OCI-LY1 (cell line): ENCODE measurements around the gene CYP17A1.

Experiments
- H2AFZ ChIP-seq: fragments of 200-600 bp; sonication (generic), shearing (Covaris generic); 2 replicates; pipeline ENCODE4 v1.6.0; 2014; ENCODE audit warnings: antibody characterized with exemption, mild to moderate bottlenecking, low read length
- H3F3A ChIP-seq: fragments of 200-600 bp; sonication (generic), shearing (Covaris generic); 2 replicates; pipeline ENCODE4 v1.6.0; 2014; ENCODE audit warnings: mild to moderate bottlenecking, antibody characterized with exemption, low read length, moderate library complexity; ENCODE audit not compliant: insufficient read depth
- H3K27ac ChIP-seq: fragments of 200-600 bp; sonication (generic); 2 replicates; pipeline ENCODE4 v1.5.1; 2014; ENCODE audit warnings: low read length, mixed run types, mild to moderate bottlenecking, low read depth; ENCODE audit not compliant: poor library complexity, severe bottlenecking
- H3K27me3 ChIP-seq: fragments of 200-600 bp; sonication (generic); 2 replicates; pipeline ENCODE4 v1.6.0; 2014; ENCODE audit warnings: antibody characterized with exemption, mild to moderate bottlenecking, low read length, moderate library complexity; ENCODE audit not compliant: insufficient read depth
- H3K36me3 ChIP-seq: fragments of 200-600 bp; sonication (generic); 2 replicates; pipeline ENCODE4 v1.6.1; 2014; ENCODE audit warnings: mild to moderate bottlenecking, antibody characterized with exemption, low read length, moderate library complexity, mixed read lengths; ENCODE audit not compliant: insufficient read depth
- H3K4me1 ChIP-seq: fragments of 200-600 bp; sonication (generic); 2 replicates; pipeline ENCODE4 v1.5.1; 2014; ENCODE audit warnings: mild to moderate bottlenecking, low read length, moderate library complexity; ENCODE audit not compliant: insufficient read depth, severe bottlenecking
- H3K4me2 ChIP-seq: fragments of 200-600 bp; sonication (generic), shearing (Covaris generic); 2 replicates; pipeline ENCODE4 v1.6.1; 2014; ENCODE audit warnings: low read length
- H3K4me3 ChIP-seq: fragments of 200-600 bp; sonication (generic); 2 replicates; pipeline ENCODE4 v1.5.1; 2014; ENCODE audit warnings: low read length, low read depth, mild to moderate bottlenecking, mixed read lengths; ENCODE audit not compliant: poor library complexity, severe bottlenecking
- H3K79me2 ChIP-seq: fragments of 200-600 bp; shearing (Covaris generic); 2 replicates; pipeline ENCODE4 v1.6.1; 2016; ENCODE audit warnings: mixed run types, low read length, mixed read lengths; ENCODE audit not compliant: insufficient read depth
- H3K9ac ChIP-seq: fragments of 200-600 bp; sonication (generic), shearing (Covaris generic); 2 replicates; pipeline ENCODE4 v1.6.1; 2014; ENCODE audit warnings: mild to moderate bottlenecking, low read length, mixed read lengths
- H3K9me2 ChIP-seq: fragments of 200-600 bp; sonication (generic), shearing (Covaris generic); 2 replicates; pipeline ENCODE4 v1.6.1; 2014; ENCODE audit warnings: low read depth, mild to moderate bottlenecking, low read length, mixed read lengths
- H3K9me3 ChIP-seq: fragments of 200-600 bp; shearing (Covaris generic); 2 replicates; pipeline ENCODE4 v1.6.1; 2014; ENCODE audit warnings: low read length, mixed read lengths
- H4K20me1 ChIP-seq: fragments of 200-600 bp; sonication (generic), shearing (Covaris generic); 2 replicates; pipeline ENCODE4 v1.6.0; 2016; ENCODE audit warnings: mild to moderate bottlenecking, low read length; ENCODE audit not compliant: insufficient read depth
- EZH2 ChIP-seq: fragments of 200-600 bp; sonication (generic), shearing (Covaris generic); IDR thresholded peaks from 2 replicates; pipeline ENCODE4 v1.8.0; 2017; ENCODE audit warnings: borderline replicate concordance, mixed run types, mild to moderate bottlenecking, antibody characterized with exemption, low read length, moderate library complexity, mixed read lengths
- TF ChIP-seq, protein P1 (sequence below): fragments of 200-600 bp; sonication (generic), shearing (Covaris generic); IDR thresholded peaks from 2 replicates; pipeline ENCODE4 v1.5.1; 2017; ENCODE audit warnings: mild to moderate bottlenecking, antibody characterized with exemption, low read length, moderate library complexity, mixed read lengths

Gene CYP17A1

DNA sequence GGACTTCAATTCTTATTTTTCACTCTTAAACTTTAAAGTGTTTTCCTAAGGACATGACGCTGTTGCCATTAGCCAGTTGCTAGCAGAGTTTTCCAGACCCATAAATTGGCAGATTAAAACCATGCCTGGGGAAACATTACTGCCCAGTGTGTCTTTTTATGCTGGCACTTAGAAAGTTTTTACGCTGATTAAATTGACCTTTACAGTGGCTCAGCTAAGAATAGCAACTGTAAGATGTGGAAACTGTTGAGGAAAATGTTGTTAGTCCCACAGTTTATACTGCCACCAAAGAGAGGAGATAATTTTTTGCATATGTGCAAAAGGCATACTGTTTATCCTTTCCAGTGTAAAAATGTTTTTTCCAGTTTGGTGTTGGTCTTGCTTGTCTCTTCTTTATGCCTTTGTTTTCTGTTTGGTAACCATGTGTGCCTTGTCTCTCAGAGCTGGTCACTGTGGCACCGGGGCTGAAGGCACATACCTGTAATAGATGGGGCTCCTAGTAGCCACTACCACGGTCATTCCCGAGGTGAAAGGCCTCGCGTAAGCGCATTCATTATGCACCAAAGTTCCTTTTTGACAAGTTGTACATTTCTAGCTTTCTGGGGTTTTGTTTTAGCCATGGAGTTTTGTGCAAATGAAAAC lies 45.3 kb downstream of the CYP17A1 start:
- H3K4me3 ChIP-seq = no peak overlapping the region
- no peaks in the 10 kb centered on the region for H3K79me2 ChIP-seq
- no peaks in the 10 kb centered on the region for H3K36me3 ChIP-seq
- no peaks in the 10 kb centered on the region for H3F3A ChIP-seq
- peaks cover 29% of the 10 kb centered on the region for H3K4me1 ChIP-seq
- no peaks in the 10 kb centered on the region for H4K20me1 ChIP-seq
- H2AFZ ChIP-seq = no peak overlapping the region
- H3K9ac ChIP-seq = no peak overlapping the region
- no peaks in the 10 kb centered on the region for H3K9me2 ChIP-seq
- TF ChIP-seq, protein P1, sequence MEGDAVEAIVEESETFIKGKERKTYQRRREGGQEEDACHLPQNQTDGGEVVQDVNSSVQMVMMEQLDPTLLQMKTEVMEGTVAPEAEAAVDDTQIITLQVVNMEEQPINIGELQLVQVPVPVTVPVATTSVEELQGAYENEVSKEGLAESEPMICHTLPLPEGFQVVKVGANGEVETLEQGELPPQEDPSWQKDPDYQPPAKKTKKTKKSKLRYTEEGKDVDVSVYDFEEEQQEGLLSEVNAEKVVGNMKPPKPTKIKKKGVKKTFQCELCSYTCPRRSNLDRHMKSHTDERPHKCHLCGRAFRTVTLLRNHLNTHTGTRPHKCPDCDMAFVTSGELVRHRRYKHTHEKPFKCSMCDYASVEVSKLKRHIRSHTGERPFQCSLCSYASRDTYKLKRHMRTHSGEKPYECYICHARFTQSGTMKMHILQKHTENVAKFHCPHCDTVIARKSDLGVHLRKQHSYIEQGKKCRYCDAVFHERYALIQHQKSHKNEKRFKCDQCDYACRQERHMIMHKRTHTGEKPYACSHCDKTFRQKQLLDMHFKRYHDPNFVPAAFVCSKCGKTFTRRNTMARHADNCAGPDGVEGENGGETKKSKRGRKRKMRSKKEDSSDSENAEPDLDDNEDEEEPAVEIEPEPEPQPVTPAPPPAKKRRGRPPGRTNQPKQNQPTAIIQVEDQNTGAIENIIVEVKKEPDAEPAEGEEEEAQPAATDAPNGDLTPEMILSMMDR = no peak
- no peak for TF ChIP-seq EZH2
- no peaks in the 10 kb centered on the region for H3K9me3 ChIP-seq
- no peak overlapping the region for H3K27ac ChIP-seq
- no peaks in the 10 kb centered on the region for H3K27me3 ChIP-seq
- no peak overlapping the region for H3K4me2 ChIP-seq

DNA sequence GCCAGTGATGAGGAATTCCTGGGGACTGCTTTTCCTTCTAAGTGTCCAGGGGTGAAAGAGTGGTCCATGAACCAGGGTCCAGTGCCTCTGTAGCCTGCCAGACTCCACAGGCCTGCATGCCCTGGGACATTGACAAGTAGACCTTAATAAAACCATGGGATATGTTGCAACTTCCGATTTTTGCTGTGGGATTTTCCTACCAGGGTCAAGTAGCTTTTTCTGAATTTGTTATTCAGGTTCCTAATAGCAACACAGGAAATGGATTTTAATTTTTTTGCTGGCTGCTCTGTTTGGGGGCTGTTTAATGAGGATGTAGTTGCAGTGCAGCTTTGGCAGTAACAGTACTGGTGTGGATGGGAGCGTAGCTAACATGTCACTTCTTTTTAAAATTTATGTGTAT lies 51.4 kb downstream of the CYP17A1 start:
- no peaks in the 10 kb centered on the region for H3K36me3 ChIP-seq
- H3K79me2 ChIP-seq = no peaks in the 10 kb centered on the region
- H3K9me2 ChIP-seq = no peaks in the 10 kb centered on the region
- H3K9ac ChIP-seq = no peak overlapping the region
- no peaks in the 10 kb centered on the region for H3K27me3 ChIP-seq
- no peak overlapping the region for H3K4me2 ChIP-seq
- no peaks in the 10 kb centered on the region for H3K4me1 ChIP-seq
- TF ChIP-seq, protein P1 = no peak
- no peak for TF ChIP-seq EZH2
- no peaks in the 10 kb centered on the region for H4K20me1 ChIP-seq
- no peak overlapping the region for H3K27ac ChIP-seq
- no peak overlapping the region for H2AFZ ChIP-seq
- H3K9me3 ChIP-seq = no peaks in the 10 kb centered on the region
- no peaks in the 10 kb centered on the region for H3F3A ChIP-seq
- no peak overlapping the region for H3K4me3 ChIP-seq

DNA sequence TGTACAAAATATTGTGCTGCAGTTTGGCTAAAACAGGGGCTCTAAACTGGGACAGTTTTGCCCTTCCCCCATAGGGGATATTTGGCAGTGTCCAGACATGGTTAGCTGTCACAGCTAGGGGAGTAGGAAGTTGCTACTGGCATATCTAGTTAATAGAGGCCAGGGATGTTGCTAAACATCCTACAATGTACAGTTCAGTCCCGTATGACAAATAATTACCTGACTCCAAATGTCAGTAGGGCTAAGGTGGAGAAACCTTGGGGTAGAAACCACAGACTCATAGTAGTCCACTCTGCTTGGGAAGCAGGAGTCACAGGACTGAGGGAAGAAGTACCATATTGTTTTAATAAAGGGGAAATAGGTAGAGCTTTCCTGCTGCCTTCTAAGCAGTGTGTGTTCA lies 53.6 kb downstream of the CYP17A1 start:
- TF ChIP-seq, protein P1 = no peak
- no peak for TF ChIP-seq EZH2
- Histone ChIP-seq H3K4me1 (no peaks in the 10 kb centered on the region), H3F3A (no peaks in the 10 kb centered on the region), H3K27ac (no peak overlapping the region), H3K9me2 (no peaks in the 10 kb centered on the region), H3K4me3 (no peak overlapping the region), H3K27me3 (no peaks in the 10 kb centered on the region), H4K20me1 (no peaks in the 10 kb centered on the region), H2AFZ (no peak overlapping the region), H3K9me3 (no peaks in the 10 kb centered on the region), H3K9ac (no peak overlapping the region), H3K36me3 (no peaks in the 10 kb centered on the region), H3K4me2 (no peak overlapping the region), H3K79me2 (no peaks in the 10 kb centered on the region)
